ENCODE data around the gene KCNC3. TPM values are rescaled to one million over a fixed set of nuclear protein-coding genes. Genes with fewer than 3 reads are reported as not detected.
"Not testable (repeated sequence)": the region's sequence is repeated elsewhere in the genome, so short reads cannot be mapped to it uniquely, and the experiment has no call there.

The KCNC3 gene
- total and polyA plus RNA-seq, 2 experiments from 2014 or later = 1.3 to 3.4 TPM

DNA sequence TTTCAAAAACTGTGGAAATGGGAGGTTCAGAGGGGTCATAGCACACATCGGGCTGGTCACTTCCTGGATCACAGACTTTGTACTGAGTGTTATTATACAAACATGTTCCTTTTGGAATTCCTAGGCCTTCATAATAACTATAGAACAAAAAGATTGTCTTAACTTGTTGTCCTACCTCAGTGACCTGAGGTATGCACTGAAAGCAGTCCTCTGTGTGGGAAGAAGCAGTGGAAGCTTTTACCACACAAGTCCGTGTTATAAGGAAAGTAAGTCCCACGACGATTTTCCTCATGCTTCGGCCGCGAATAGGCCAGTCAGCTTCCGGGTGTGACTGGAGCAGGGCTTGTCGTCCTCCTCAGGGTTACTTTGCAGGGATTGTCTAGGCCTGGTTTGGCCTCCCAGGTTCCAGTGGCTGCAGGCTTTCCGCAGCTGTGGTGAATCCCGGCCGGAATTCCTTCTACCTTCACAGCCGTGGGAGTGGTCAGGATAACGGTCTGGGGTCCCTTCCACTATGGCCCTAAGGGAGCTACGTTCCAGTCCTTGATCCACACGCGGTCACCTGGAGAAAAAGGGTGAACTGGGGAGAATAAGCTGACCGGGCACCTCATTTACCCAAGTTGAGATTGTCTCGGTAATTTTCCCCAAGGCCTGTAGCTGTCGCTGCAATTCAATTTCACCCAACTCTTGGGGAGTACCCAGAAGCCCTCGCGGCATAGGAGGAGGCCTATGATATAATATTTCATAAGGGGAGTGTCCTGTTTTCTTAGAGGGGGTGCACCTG, 20.3 kb upstream of the KCNC3 start:
- no peaks in the 10 kb centered on the region for H3K36me3 ChIP-seq (ENCODE audit: insufficient read depth)
- H3K9me3 Mint-ChIP-seq = peaks cover 99% of the 10 kb centered on the region
- H2AFZ ChIP-seq = no peak overlapping the region
- H3K36me3 Mint-ChIP-seq (ENCODE audit: low read depth) = peaks cover 40% of the 10 kb centered on the region
- no peaks in the 10 kb centered on the region for H3K9me2 ChIP-seq (ENCODE audit: insufficient read depth)
- H3K4me3 Mint-ChIP-seq = no peak overlapping the region
- H3K4me1 ChIP-seq (ENCODE audit: insufficient read depth) = no peaks in the 10 kb centered on the region
- H3K27me3 Mint-ChIP-seq (ENCODE audit: insufficient read depth, low read depth, poor library complexity) = peaks cover 3% of the 10 kb centered on the region
- TF ChIP-seq CTCF (conservative IDR thresholded peaks at IDR 0.05; ENCODE audit: low read depth in 2 of 2) (peak in 1 of 2 experiments; percentile 31; a peak in 2 of 4 replicates), JUNB (IDR thresholded peaks at IDR 0.05; ENCODE audit: unreplicated experiment) (no peak)
- H3K4me3 ChIP-seq = no peak overlapping the region
- no peaks in the 10 kb centered on the region for H3F3A ChIP-seq (replicated peaks; ENCODE audit: low read depth)
- H3K27ac Mint-ChIP-seq = no peak overlapping the region
- no peak overlapping the region for H3K4me2 ChIP-seq
- DNase-seq (ENCODE audit: low spot score) (peak; percentile 35), ATAC-seq (no peak)
- no peaks in the 10 kb centered on the region for H3K27me3 ChIP-seq (ENCODE audit: insufficient read depth)
- H4K20me1 ChIP-seq (replicated peaks; ENCODE audit: insufficient read depth) = no peaks in the 10 kb centered on the region; the same call in 1 of the 2 replicates
- no peaks in the 10 kb centered on the region for H3K79me2 ChIP-seq (replicated peaks; ENCODE audit: insufficient read depth)
- H3K27ac ChIP-seq (ENCODE audit: low read depth) = no peak overlapping the region
- no peaks in the 10 kb centered on the region for H3K4me1 Mint-ChIP-seq

- H3K79me2 ChIP-seq (replicated peaks; ENCODE audit: insufficient read depth); H3K27ac ChIP-seq (ENCODE audit: low read depth); H3K27me3 ChIP-seq (ENCODE audit: insufficient read depth); H3K4me3 ChIP-seq; DNase-seq (ENCODE audit: low spot score); H3F3A ChIP-seq (replicated peaks; ENCODE audit: low read depth); H4K20me1 ChIP-seq (replicated peaks; ENCODE audit: insufficient read depth); H3K4me2 ChIP-seq; H3K36me3 ChIP-seq (ENCODE audit: insufficient read depth); H3K4me3 Mint-ChIP-seq; H3K4me1 ChIP-seq (ENCODE audit: insufficient read depth); H3K9me2 ChIP-seq (ENCODE audit: insufficient read depth); H2AFZ ChIP-seq; ATAC-seq; H3K4me1 Mint-ChIP-seq; H3K27me3 Mint-ChIP-seq (ENCODE audit: insufficient read depth, low read depth, poor library complexity); H3K27ac Mint-ChIP-seq: not testable (repeated sequence)
- H3K9me3 Mint-ChIP-seq = peaks cover 98% of the 10 kb centered on the region
- H3K36me3 Mint-ChIP-seq (ENCODE audit: low read depth) = peaks cover 40% of the 10 kb centered on the region
These were observed 18.0 kb upstream of the KCNC3 start for GRCh38 chr19:50347089-50347581.

GRCh38 chr19:50344661-50345318, 15.6 kb upstream of the KCNC3 start:
- no peak overlapping the region for H3K4me3 ChIP-seq
- no peaks in the 10 kb centered on the region for H3K9me2 ChIP-seq (ENCODE audit: insufficient read depth)
- no peaks in the 10 kb centered on the region for H3K4me1 ChIP-seq (ENCODE audit: insufficient read depth)
- no peaks in the 10 kb centered on the region for H4K20me1 ChIP-seq (replicated peaks; ENCODE audit: insufficient read depth)
- no peak overlapping the region for H3K27ac Mint-ChIP-seq
- no peak overlapping the region for H3K4me3 Mint-ChIP-seq
- peaks cover 97% of the 10 kb centered on the region for H3K9me3 Mint-ChIP-seq
- no peaks in the 10 kb centered on the region for H3K4me1 Mint-ChIP-seq
- no peak overlapping the region for H3K27ac ChIP-seq (ENCODE audit: low read depth)
- no peaks in the 10 kb centered on the region for H3K79me2 ChIP-seq (replicated peaks; ENCODE audit: insufficient read depth)
- H3K36me3 ChIP-seq (ENCODE audit: insufficient read depth) = no peaks in the 10 kb centered on the region; the same call in 1 of the 2 replicates
- no peak overlapping the region for H2AFZ ChIP-seq
- peaks cover 6% of the 10 kb centered on the region for H3K27me3 Mint-ChIP-seq (ENCODE audit: insufficient read depth, low read depth, poor library complexity)
- no peaks in the 10 kb centered on the region for H3K27me3 ChIP-seq (ENCODE audit: insufficient read depth)
- no peak overlapping the region for H3K4me2 ChIP-seq
- no peak for ATAC-seq
- H3F3A ChIP-seq (replicated peaks; ENCODE audit: low read depth) = no peaks in the 10 kb centered on the region
- DNase-seq (ENCODE audit: low spot score) = no peak
- peaks cover 32% of the 10 kb centered on the region for H3K36me3 Mint-ChIP-seq (ENCODE audit: low read depth)
- TF ChIP-seq JUNB (IDR thresholded peaks at IDR 0.05; ENCODE audit: unreplicated experiment) = no peak
- TF ChIP-seq ETS1 (IDR thresholded peaks at IDR 0.05) = no peak
- no peak for TF ChIP-seq STAT1 (IDR thresholded peaks at IDR 0.05; ENCODE audit: unreplicated experiment)
- no peak for TF ChIP-seq ZNF462 (CRISPR knock-in tag; IDR thresholded peaks at IDR 0.05)
